ENCODE measurements around the gene BLACAT1. TPM values are rescaled to one million over a fixed set of nuclear protein-coding genes. Genes with fewer than 3 reads are reported as not detected.

The BLACAT1 gene
- total and polyA plus RNA-seq, 9 of the 15 experiments (the other 6 are each of a cell fraction or from before 2014, with no cell fraction given): 0.10 to 5.9 (median 0.73) TPM

GRCh38 chr1:205484985-205485967, 29.4 kb upstream of the BLACAT1 start (continued):
- TF ChIP-seq ZNF740 (CRISPR knock-in tag; IDR thresholded peaks at IDR 0.05) (peak; percentile 23; the same call in 1 of the 2 replicates), ZNF740 (tag; IDR thresholded peaks at IDR 0.05) (no peak), XRCC5 (IDR thresholded peaks at IDR 0.05; ENCODE audit: low read depth, low read length) (peak; percentile 63; the same call in 1 of the 2 replicates), CTCF (IDR thresholded peaks at IDR 0.05 in 2 of 3, conservative IDR thresholded peaks at IDR 0.05 in 1 of 3; ENCODE audit: insufficient read depth in 2 of 3, low read depth in 1 of 3, low read length in 3 of 3) (peak; percentile 97 to 98 (median 98)), ELF1 (tag; IDR thresholded peaks at IDR 0.05) (no peak), HNRNPLL (IDR thresholded peaks at IDR 0.05; ENCODE audit: low read depth, low read length, poor library complexity, severe bottlenecking) (no peak), MYNN (IDR thresholded peaks at IDR 0.05) (0 out of 2 replicates have a peak, but pooled peaks have one; percentile 44), MYNN (CRISPR knock-in tag; IDR thresholded peaks at IDR 0.05) (no peak), ZHX1 (conservative IDR thresholded peaks at IDR 0.05; ENCODE audit: low read length) (no peak), ZFX (CRISPR knock-in tag; IDR thresholded peaks at IDR 0.05) (no peak)
